Activated CD8-positive, alpha-beta memory T cell treated with anti-CD3 and anti-CD28 coated beads, Interleukin-2, amount 50 U/mL, for 4 hours (primary cell): ENCODE results near the gene NLK.
"Not testable (repeated sequence)": the region's sequence is repeated elsewhere in the genome, so short reads cannot be mapped to it uniquely, and the experiment has no call there.

Experiments used
- DNase-seq: peaks from one replicate; pipeline ENCODE4 v3.0.0-alpha.2; 2020

The NLK gene

DNA sequence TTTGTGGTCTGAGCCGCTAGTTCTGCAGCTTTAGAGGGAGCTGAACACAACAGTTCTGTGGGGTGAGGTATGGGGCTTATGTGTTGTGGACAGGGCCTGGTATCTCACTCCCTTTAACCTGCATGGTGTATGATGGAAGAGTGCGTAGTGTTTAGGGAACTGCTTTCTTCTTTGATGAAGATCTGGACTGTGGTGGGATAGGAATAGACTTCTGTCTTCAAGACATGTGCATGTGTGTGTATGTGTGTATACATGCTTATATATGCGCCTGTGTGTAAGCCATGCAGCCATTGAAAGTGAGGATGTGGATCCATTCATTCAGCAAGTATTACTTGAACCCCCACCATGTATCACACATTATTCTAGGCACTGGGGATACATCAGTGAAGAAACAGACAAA is 161.8 kb downstream of the NLK start:
- no peak for DNase-seq

DNA sequence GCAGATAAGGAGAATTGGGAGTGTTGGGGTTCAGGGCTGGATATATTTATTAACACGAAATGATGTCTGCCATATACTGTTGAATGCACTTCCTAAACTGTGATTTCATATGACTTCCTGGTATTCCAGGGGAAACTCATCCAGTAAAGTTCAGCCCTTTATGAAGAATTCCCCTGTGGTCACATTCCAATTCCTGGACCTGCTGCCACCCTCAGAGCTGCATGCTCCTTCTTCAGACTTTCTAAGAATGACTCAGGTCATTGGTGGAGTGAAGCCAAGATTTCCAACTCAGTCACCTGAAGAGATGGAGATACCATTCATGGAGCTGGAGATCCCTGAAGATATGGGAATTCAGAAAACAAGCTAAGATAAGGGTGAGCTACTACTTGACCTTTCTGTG is 162.3 kb downstream of the NLK start:
- DNase-seq, result no peak

DNA sequence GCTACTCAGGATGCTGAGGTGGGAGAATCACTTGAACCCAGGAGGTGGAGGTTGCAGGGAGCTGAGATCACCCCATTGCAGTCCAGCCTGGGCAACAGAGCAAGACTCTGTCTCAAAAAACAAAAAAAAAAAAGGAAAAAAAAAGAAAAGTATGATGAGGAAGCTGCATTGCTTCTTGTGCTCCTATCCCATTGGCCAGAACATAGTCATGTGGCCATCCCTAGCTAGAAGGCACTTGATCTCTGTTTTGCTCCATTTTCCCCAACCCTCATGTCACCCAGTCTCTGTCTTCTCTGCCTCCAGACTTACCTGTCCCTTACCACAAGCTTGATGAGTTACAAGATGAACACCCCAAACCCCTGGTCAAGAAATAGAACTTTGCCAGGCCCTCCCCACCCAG is 163.8 kb downstream of the NLK start:
- DNase-seq, result no peak

DNA sequence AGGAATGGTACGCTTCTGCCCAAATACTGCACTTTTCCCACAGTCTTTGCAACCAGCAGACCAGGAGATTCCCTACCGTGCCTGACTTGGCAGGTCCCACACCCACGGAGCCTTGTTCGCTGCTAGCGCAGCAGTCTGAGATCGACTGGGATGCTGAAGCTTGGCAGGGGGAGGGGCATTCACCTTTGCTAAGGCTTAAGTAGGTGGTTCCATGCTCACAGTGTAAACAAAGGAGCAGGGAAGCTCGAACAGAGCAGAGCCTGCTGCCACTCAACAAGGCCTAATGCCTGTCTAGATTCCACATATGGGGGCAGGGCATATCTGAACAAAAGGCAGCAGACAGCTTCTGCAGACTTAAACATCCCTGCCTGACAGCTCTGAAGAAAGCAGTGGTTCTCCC is 169.3 kb downstream of the NLK start:
- no peak for DNase-seq

DNA sequence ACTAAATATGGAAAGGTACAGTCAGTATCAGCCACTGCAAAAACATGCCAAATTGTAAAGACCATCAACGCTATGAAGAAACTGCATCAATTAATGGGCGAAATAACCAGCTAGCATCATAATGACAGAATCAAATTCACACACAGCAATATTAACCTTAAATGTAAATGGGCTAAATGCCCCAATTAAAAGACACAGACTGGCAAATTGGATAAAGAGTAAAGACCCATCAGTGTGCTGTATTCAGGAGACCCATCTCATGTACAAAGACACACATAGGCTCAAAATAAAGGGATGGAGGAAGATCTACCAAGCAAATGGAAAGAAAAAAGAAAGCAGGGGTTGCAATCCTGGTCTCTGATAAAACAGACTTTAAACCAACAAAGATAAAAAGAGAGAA is 171.1 kb downstream of the NLK start:
- not testable (repeated sequence) for DNase-seq

DNA sequence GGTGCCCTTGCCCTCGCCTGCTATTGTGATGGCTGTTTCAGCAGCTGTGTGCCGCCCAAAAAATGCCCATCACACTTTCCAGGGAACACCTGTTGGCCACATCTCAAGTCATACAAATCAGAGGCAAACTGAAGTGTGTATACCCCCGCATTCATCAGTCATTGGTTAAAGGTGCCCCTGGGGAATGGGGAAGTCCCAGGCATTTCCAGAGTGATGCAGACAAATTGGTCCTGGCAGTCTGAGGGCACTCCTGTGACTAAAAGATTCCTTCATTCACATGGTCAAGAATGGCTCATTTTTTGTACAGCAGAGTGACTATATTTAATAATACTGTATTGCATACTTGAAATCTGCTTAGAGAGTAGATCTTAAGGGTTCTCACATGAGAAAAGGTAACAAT is 173.6 kb downstream of the NLK start:
- DNase-seq, result no peak

DNA sequence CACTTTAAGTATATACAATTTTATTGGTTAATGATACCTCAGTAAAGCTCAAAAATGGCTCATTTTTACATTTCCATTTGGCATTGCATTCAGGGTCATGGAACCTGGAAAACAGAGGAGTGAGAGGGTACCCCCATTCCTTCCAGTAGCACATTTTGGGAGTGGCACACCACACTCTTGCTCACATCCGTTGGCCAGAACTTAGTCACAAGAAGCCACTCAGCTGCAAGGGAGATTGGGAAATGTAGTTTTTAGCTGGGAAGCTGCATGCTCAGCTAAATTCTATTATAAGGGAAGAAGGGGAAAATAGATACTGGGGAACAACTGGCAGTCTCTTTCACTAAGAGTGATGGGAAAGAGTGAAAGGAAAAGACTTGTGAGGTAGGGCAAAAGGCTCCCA is 174.1 kb downstream of the NLK start:
- no peak for DNase-seq

DNA sequence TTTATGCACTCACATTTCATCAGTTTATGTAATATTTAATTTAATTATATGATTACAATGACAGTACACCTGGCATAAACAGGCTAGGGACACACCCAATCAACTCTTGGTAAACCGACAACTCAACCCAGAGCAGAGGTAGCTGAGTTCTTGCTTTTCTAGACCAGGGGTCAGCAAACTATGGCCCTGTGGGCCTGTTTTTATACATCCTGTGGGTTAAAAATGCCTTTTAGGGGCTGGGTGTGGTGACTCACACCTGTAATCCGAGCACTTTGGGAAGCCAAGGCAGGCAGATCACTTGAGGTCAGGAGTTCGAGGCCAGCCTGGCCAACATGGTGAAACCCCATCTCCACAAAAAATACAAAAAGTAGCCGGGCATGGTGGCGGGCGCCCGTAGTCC is 177.3 kb downstream of the NLK start:
- DNase-seq, result no peak

DNA sequence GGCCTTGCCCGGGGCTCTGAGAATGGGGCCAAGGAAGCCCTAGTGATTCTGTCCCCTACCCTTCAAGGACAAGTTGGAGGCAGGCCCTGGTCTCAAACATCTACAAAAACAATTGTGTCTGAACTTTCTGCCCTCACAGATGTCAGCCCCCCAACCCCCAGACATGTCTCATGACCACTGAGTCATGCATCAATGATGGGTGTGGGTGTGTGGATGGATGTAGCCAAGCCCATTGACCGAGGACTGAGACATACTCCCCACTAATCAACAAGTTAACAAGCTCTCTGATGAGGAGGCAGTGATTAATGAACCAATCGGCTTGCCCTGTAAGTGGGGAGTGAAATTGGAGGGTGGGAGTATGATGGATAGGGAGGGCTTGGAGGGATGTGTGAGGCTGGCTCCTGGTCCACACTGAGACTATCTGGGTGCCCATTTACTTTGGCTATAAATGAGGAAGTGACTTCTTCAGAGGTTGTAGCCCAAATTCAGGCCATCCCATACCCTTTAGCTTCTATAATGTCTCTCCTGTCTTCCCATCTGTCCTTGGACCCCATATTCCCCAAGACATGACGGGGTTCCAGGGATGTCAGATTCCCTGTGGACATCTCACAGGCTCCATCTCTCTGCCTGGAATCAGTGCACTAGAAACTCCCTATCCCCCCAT is 179.4 kb downstream of the NLK start:
- no peak for DNase-seq

DNA sequence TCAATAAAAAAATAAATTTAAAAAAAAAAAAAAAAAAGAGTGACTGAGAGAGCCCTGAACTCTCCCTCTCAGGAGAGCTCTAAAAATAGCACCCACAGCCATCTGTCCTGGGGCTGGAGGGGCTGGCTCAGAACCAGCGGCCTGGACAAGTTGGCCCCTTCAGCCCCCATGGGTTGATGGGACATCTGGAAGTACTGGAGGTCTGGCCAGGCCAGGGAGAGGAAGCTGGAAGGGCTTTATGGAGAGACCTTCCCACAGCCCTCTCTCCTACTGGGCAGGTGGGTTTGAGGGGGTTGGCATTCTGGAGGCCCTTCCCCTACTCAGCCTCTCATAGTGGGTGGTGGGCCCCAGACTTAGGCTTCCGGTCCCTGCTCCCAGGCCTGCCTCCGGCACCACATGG is 182.8 kb downstream of the NLK start:
- DNase-seq, result no peak

DNA sequence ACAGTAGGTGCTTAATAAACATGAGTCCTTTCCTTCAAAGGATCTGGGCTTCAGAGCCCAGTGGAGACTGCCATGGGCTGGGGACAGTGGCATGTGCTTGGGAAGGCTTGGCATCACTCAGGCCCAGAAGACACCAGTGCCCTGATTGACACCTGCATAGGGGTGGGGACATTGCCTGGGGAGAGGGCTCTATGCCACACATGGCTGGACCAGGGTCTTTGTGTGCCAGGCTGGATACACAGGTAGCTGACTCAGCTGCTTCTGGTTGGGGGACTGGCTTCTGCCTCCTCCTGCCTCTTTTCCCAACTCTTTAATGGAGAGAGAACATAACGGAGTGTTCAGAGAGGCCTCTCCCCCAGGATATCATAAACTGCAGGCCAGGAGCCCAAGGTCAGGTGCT is 183.4 kb downstream of the NLK start:
- no peak for DNase-seq

DNA sequence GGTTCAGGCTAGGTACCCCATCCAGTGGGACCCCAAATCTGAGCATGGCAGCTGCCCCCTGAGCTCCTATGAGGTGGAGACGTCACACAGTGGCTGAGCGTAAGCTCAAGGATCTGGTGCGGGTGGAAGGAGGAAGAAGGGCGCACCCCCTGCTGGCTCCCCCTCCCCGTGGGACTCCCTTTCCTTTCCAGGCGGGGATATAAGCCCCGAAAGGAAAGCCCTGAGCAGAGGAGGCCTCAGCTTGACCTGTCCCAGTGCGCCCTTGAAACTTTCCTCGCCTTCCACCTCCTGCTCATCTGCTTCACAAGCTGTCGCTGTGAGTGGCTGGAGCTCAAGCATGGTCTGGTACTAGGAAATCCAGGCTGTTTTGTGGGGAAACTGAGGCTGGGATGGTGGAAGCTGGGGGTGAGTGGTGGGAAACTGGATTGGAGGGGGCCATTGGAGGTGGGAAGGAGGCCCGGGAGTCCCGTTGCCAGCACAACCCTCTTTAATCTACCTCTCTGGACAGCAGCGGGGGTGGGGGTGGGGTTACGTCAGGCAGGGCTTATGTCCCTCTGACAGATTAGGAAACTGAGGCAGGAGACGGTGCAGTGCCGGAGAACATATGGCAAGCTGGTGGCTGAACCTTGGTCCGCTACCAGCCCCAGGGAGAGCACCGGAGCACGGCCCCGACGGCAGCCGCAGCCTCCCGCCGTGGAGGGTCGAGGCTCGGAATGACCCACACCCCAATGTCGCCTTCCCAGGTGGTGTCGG is 184.3 kb downstream of the NLK start:
- DNase-seq, result no peak

DNA sequence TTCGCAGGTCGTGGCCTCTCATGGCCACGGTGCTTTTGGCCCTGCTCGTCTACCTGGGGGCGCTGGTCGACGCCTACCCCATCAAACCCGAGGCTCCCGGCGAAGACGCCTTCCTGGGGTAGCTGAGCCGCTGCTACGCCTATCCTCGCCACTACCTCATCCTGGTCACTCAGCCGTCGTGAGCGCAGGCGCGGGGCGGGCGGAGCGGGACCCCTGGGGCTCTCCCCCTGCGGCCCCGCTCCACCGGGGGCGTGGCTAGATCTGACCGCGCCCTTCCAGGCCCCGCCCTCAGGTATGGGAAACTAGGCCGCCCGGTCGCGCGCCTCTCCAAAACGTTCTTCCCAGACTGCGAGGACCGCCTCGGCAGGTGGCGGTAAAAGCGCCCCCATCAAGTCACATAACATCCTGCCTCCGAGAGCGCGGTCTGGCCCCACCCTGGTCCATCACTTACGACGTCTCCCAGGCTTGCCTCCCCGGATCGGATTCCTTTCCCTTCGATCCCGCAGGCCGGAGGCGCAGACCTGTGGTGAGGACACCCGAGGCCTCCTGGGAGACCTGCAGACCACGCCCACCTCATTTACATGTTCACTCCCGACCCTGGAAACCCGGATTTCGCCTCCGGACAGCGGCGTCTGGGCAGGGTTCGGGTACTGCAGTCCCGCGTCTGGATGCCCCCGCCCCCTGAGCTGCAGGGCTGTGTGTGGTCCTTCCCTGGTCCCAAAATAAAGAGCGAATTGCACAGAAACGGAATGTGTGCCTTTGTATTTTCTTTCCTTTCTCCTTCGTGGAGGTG is 185.0 kb downstream of the NLK start:
- no peak for DNase-seq

DNA sequence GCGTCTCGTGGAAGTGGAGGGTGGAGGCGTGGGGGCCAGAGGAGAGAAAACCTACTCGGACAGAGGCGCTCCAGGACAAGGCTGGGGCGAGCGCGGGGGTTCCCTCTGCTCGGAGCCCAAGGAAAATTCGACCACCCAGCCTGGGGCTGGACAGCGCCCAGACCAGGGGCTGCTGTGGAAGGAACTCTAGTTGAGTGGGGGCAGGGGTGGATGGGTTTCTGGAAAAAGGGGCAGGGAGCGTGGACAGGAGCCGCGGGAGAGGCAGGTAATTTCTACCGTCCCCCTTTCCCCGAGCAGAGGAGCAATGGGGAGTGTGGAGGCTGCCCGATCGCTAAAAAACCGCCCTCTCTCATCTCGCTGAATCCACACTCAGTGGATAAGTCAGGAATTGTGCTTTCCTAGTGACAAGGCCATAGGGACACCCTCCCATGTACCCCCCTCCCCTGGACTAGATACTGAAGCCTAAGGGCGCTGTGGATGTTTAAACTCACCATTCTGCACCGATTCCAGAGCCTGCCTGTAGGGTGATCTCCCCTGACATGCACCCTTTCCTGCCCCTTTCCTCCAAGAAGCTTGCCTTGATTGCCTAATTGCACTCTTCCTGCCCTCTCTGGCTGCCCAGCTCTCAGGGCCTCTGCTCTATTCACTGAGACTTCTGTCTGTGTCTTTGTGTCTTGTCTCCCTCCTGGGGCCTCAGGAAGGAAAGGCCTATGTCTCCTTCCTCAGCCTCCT is 185.8 kb downstream of the NLK start:
- DNase-seq, result no peak

DNA sequence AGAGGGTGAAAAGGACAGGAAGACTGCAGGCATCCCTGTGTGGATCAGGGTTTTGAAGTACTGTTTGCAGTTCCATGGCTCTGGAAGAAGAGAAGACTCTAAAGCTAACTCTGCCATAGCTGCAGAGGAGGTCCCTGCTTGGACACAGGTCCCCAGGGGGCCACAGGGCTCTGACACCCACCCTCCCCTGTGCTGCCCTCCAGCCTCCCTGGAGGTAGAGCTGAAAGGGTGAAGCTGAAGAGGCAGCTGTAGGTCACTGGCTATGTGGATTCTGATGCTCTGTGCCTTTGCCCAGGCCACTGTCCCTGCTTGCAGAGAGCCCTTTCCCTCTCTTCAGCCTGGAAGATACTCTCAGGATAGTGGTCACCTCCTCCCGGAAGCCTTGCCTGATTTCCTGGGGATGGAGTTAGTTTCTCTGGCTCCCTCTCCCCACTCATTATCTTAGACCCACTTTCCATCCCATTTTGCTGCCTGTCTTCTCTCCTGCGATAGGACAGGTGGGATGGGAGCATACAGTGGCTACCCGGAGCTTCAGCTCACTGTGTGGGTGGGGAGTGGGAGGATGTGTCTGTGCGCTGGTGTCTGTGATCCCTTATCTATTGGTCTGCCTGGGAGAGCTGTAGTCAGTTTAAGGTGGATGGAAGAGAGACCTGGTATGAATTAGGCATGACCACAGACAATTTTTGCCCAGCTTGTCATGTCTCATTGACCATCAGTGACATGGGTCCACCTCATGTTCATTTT is 186.7 kb downstream of the NLK start:
- DNase-seq, result no peak

DNA sequence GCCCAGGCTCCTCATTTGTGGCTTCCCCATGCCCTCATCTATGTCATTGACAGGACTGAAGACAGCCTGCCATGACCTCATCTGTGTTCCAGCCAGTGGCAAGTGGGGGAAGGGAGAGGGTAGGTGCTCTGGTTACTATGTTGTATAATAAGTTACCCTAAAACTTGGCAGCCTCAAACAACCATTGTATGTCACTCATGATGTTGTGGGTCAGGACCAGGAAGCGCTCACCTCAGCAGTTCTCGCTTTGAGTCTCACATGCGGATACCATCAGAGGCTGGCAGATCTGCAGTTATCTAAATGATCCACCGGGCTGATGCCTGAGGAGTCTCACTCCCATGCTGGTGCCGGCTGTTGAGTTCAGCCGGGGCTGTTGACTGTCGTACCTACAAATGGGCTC is 187.5 kb downstream of the NLK start:
- no peak for DNase-seq

DNA sequence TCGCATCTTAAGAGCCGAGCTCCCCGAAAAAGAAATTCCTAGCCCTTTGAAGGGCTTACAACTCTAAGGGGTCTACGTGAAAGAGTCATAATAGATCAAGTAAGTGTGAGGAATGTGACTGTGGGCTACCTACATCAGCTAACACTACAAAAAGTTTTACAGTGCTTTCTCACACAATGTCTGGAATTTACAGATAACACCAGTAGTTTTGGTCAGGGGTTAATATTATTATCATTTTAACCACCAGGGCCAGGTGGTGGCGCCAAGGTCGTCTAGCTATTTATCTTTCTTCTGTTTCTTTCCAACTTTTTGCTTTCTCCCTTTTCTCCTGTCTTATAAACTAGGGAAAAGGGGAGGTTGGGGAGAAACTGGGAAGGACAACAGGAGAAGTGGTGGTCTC is 188.1 kb downstream of the NLK start:
- DNase-seq, result not testable (repeated sequence)

DNA sequence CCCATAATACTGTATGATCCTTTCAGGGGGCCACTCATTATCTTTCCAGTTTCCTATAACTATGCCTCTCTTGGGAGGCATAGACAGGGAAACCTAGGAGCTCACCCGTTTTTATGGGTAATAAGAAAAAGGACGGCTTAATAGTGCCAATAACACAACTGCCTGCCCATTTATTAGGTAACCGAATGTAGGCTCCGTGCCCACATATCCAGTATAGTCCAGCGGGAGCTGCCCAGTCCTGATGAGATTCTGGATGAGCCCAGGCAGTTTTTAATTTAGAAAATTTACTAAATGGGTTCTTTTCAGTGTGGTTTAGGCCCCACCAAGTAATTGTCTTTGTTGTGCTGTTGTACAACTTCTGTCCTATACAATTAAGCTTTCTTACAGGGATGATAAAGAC is 189.1 kb downstream of the NLK start:
- not testable (repeated sequence) for DNase-seq

DNA sequence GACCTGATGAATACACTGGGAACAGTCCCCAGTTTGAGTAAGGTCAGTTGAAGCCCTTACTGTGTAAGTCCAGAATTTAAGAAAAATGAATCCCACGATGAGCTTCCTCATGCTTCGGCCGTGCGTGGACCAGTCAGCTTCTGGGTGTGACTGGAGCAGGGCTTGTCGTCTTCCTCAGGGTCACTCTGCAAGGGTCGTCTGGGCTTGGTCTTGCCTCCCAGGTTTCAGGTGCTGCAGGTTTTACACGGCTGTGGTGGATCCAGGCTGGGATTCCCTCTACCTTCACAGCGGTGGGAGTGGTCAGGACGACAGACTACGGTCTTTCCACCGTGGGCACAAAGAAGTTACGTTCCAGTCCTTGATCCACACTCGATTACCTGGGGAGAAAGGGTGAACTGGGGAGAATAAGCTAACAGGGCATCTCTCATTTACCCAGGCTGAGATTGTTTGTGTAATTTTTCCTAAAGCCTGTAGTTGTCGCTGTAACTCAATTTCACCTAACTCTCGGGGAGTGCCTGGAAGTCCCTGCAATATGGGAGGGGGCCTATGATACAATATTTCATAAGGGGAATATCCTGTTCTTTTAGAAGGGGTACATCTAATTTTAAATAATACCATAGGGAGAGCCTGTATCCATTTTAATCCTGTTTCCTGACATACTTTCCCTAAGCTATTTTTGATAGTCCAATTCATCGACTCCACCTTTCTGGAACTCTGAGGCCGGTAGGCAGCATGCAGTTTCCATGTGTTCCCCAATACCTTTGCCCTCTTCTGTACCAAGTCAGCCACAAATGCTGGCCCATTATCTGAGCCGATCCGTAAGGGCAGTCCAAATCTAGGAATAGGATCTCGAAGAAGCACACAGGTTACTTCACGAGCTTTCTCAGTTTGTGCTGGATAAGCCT is 190.7 kb downstream of the NLK start:
- DNase-seq, result not testable (repeated sequence)

DNA sequence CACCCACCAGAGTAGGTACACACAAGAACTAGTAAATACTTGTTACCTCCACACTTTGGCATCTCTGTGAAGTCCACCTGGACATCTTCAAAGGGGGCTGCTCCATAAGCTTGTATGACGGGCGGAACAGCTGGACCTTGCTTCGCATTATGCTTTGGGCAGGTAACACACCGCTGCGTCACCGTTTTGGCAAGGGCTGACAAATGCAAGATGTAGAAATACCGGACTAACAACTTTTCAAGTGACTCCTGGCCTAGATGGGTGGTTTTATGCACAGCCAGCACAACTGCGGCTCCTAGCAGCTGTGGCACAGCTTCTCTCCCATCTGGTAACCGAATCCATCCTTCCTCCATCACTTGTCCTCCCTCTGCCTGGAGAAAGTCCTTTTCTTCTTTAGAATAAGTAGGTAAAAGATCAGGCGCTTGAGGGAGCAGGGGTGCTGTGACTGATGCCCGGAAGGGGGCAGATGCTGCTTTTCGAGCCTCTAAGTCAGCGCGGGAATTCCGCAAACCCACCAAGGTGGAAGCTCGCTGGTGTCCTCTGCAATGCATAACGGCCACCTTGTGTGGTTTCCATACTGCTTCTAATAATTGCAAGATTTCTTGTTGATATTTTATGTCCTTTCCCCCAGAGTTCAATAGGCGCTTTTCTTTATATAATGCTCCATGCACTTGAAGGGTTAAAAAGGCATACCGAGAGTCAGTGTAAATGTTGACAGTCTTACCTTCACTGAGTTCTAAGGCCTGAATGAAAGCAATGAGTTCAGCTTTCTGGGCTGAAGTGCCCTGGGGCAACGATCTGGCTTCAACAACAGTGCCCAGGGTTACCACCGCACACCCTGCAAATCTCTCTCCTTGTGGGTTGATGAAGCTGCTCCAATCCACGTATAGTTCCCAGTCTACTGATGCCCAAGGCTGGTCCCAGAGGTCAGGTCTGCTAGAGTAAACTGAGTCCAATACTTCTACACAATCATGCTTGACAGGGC is 191.7 kb downstream of the NLK start:
- DNase-seq, result not testable (repeated sequence)
